CD4-positive, alpha-beta T cell (primary cell): ENCODE data around the gene ELAC1. TPM values are rescaled to one million over a fixed set of nuclear protein-coding genes. Genes with fewer than 3 reads are reported as not detected.
"Not testable (repeated sequence)": the region's sequence is repeated elsewhere in the genome, so short reads cannot be mapped to it uniquely, and the experiment has no call there.

Experiments used
- ATAC-seq: fragments of 200-7000 bp; cut with Tn5 transposase; one replicate; pipeline ENCODE4 v1.10.0; 2022; ENCODE audit warnings: mild to moderate bottlenecking; ENCODE audit not compliant: poor library complexity
- CTCF ChIA-PET: fragments of 350-600 bp; sonication (Branson Sonifier 250); formaldehyde crosslinking; loops from one replicate; lab custom pipeline; 2021; ENCODE audit warnings: antibody characterized with exemption, inconsistent platforms; lab: Charles Lee
- POLR2A ChIA-PET: fragments of 350-600 bp; sonication (Branson Sonifier 250); formaldehyde crosslinking; loops from one replicate; lab custom pipeline; 2021; ENCODE audit warnings: antibody characterized with exemption, inconsistent platforms; lab: Charles Lee
- DNase-seq, 14 experiments: peaks; one replicate each; pipeline ENCODE4 v3.0.0-alpha.2; 2013 to 2020; ENCODE audit warnings: mixed read lengths in 2 of 14
- H3K27ac ChIP-seq, 2 donors: one replicate each; pipeline versions ENCODE4 v1.5.1 to v1.7.0; 2013; ENCODE audit warnings: low read length in 2 of 2, low read depth in 1 of 2, mild to moderate bottlenecking in 1 of 2
- H3K27me3 ChIP-seq, 2 experiments: 1 replicate in 1 of 2; 2 replicates in 1 of 2; pipeline versions ENCODE4 v1.6.1 to v1.7.0; 2013; ENCODE audit warnings: low read length in 2 of 2, control low read depth in 1 of 2, mild to moderate bottlenecking in 1 of 2, moderate library complexity in 1 of 2; ENCODE audit not compliant: insufficient read depth in 2 of 2, control insufficient read depth in 1 of 2
- H3K36me3 ChIP-seq: one replicate; pipeline ENCODE4 v1.6.1; 2013; ENCODE audit warnings: low read length, control low read depth; ENCODE audit not compliant: insufficient read depth
- H3K4me1 ChIP-seq: one replicate; pipeline ENCODE4 v1.6.1; 2013; ENCODE audit warnings: low read length, control low read depth; ENCODE audit not compliant: insufficient read depth
- H3K4me3 ChIP-seq: one replicate; pipeline ENCODE4 v1.5.1; 2013; ENCODE audit warnings: mild to moderate bottlenecking, low read length, moderate library complexity
- H3K9me3 ChIP-seq, 2 experiments: 1 replicate in 1 of 2; 2 replicates in 1 of 2; pipeline versions ENCODE4 v1.6.1 to v1.7.0; 2013; ENCODE audit warnings: low read length in 2 of 2, mild to moderate bottlenecking in 2 of 2, control low read depth in 1 of 2, moderate library complexity in 1 of 2; ENCODE audit not compliant: control insufficient read depth in 1 of 2, insufficient read depth in 1 of 2
- H3K27ac Mint-ChIP-seq: one replicate; pipeline ENCODE4 v1.8.0; 2020; ENCODE audit warnings: mixed read lengths
- H3K27me3 Mint-ChIP-seq: one replicate; pipeline ENCODE4 v1.8.0; 2021; ENCODE audit warnings: mixed read lengths
- H3K36me3 Mint-ChIP-seq: one replicate; pipeline ENCODE4 v1.8.0; 2021; ENCODE audit warnings: low read depth, mixed read lengths
- H3K4me1 Mint-ChIP-seq: one replicate; pipeline ENCODE4 v1.8.0; 2021; ENCODE audit warnings: low read depth, mixed read lengths
- H3K4me3 Mint-ChIP-seq: one replicate; pipeline ENCODE4 v1.8.0; 2020; ENCODE audit warnings: mild to moderate bottlenecking, mixed read lengths
- H3K9me3 Mint-ChIP-seq: one replicate; pipeline ENCODE4 v1.8.0; 2020; ENCODE audit warnings: mixed read lengths
- CTCF ChIP-seq: fragments of 200-600 bp; IDR thresholded peaks from one replicate; pipeline ENCODE4 v1.8.0; 2022; ENCODE audit warnings: antibody characterized with exemption, mild to moderate bottlenecking
- intact Hi-C, 2 experiments: fragments of 100-400 bp; cut with DNase I in 1 of 2; cut with micrococcal nuclease in 1 of 2; formaldehyde crosslinking; loops; one replicate each; pipeline versions ENCODE4 v1.15.1 to v1.9.0; 2023 to 2025; cut with DNase I, micrococcal nuclease
- total RNA-seq, 174 experiments: library from RNA in 2 of 174; stranded (reverse) in 2 of 174; gene quantifications; one replicate each; pipeline ENCODE4 v1.2.3 and lab custom pipeline; 2021 to 2026

ELAC1 gene
- total RNA-seq, 2 experiments from 2014 or later: 3.0 to 4.6 TPM

- DNase-seq: no peak
- ATAC-seq: no peak
- intact Hi-C loops: no loop called here
- no peaks in the 10 kb centered on the region for H3K27me3 ChIP-seq
- TF ChIP-seq CTCF: no peak
- no peaks in the 10 kb centered on the region for H3K36me3 ChIP-seq
- no peaks in the 10 kb centered on the region for H3K9me3 ChIP-seq
- no peaks in the 10 kb centered on the region for H3K4me1 Mint-ChIP-seq
- ChIA-PET POLR2A (no interaction called here), CTCF (no interaction called here)
- H3K36me3 Mint-ChIP-seq: peaks cover 3% of the 10 kb centered on the region
- no peaks in the 10 kb centered on the region for H3K4me1 ChIP-seq
- H3K9me3 Mint-ChIP-seq: peaks cover 3% of the 10 kb centered on the region
- H3K4me3 Mint-ChIP-seq: no peak overlapping the region
- H3K27ac Mint-ChIP-seq: no peak overlapping the region
- no peaks in the 10 kb centered on the region for H3K27me3 Mint-ChIP-seq
- no peak overlapping the region for H3K4me3 ChIP-seq
- no peak overlapping the region for H3K27ac ChIP-seq
Measured at GRCh38 chr18:50994031-50994430, 26.2 kb downstream of the ELAC1 start.

GRCh38 chr18:51003174-51003573 lies 35.3 kb downstream of the ELAC1 start:
- H3K4me1 Mint-ChIP-seq, ATAC-seq, H3K9me3 Mint-ChIP-seq, POLR2A ChIA-PET, H3K9me3 ChIP-seq, H3K36me3 ChIP-seq, H3K4me1 ChIP-seq, H3K36me3 Mint-ChIP-seq, H3K27ac Mint-ChIP-seq, H3K27me3 ChIP-seq, H3K4me3 Mint-ChIP-seq, DNase-seq, H3K27ac ChIP-seq, H3K4me3 ChIP-seq, intact Hi-C loops, H3K27me3 Mint-ChIP-seq: not testable (repeated sequence)
- CTCF ChIA-PET: interaction anchor here (1.4 kb wide), 1 partner anchor 11 kb away, joined by 3 read pairs; no protein-coding TSS in a partner anchor

- Histone ChIP-seq H3K27me3 (no peaks in the 10 kb centered on the region), H3K4me3 (no peak overlapping the region), H3K9me3 (no peaks in the 10 kb centered on the region), H3K36me3 (no peaks in the 10 kb centered on the region), H3K27ac (no peak overlapping the region), H3K4me1 (no peaks in the 10 kb centered on the region)
- H3K27ac Mint-ChIP-seq: no peak overlapping the region
- no peak for DNase-seq
- intact Hi-C loops: no loop called here
- H3K27me3 Mint-ChIP-seq: no peaks in the 10 kb centered on the region
- no peak for TF ChIP-seq CTCF
- CTCF ChIA-PET: no interaction called here
- H3K9me3 Mint-ChIP-seq: no peaks in the 10 kb centered on the region
- no peak overlapping the region for H3K4me3 Mint-ChIP-seq
- no peaks in the 10 kb centered on the region for H3K36me3 Mint-ChIP-seq
- no peak for ATAC-seq
- POLR2A ChIA-PET: no interaction called here
- no peaks in the 10 kb centered on the region for H3K4me1 Mint-ChIP-seq
Measured at GRCh38 chr18:51006061-51006818, 38.4 kb downstream of the ELAC1 start.
